ENCODE measurements around the gene RHOT2.
A peak's percentile ranks its signal among the peaks of the same experiment; 100 is the strongest.
"Not testable (repeated sequence)": the region's sequence is repeated elsewhere in the genome, so short reads cannot be mapped to it uniquely, and the experiment has no call there.

RHOT2 gene

DNA sequence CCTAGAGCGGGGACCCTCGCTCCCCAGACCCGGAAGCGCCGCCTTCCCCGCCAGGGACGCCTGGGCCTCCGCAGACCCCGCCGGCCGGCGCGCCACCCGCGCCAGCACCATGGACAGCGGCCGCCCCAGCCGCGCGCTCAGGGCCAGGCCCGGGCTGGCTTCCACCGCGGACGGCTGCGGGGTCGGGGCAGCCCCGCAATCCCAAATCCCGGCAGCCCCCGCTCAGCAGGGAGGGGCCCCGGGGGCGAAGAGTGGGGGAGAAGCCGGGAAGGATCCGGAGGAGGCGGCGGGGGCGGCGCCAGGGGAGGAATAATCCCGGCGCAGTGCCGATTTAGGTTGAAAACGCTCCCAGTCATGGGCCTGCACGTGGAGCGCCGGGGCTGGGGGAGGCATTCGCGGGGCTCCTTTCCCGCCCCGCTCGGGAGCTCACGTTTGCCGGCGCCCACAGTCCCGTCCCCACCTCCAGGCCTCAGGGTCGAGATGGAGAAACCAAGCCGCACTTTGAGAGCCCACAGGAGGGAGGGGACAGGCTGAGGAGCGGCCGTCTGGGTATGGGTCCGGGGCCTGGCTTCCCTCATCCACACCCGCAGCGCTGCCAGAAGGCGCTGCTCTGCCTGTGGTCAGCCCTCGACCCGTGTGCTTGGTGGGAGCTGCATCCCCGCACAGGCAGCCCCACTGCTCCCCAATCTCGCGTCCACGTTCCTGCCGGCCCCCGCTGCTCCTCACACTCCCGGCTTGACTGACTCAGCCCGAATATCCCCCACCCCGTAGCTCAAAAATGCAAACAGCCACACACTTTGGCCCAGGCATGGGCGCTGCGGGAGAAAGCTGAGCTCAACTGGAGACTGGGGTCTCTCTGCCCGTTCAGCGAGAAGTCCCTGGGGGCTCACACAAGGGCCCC lies 33.0 kb downstream of the RHOT2 start:
- no peak for DNase-seq (ENCODE audit: low spot score)

DNA sequence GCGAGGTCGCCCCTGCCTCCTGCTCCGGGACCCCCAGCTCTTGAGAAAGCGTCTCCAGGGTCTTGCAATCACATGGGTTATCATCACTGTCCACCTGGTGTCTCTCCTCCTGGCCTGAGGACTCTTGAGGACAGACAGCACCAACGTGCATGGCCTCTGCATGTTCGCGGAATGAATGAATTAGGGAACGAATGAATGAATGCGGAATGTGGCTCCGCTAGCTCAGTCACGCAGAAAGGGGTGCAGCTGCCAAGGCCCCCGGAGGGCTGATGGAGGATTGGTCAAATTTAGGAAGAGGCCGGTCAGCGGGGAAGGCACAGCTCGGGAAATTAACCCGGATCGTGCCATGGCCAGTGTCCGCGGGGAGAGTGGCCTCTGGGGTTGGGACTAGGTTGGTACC lies 34.4 kb downstream of the RHOT2 start:
- DNase-seq (ENCODE audit: low spot score): no peak

DNA sequence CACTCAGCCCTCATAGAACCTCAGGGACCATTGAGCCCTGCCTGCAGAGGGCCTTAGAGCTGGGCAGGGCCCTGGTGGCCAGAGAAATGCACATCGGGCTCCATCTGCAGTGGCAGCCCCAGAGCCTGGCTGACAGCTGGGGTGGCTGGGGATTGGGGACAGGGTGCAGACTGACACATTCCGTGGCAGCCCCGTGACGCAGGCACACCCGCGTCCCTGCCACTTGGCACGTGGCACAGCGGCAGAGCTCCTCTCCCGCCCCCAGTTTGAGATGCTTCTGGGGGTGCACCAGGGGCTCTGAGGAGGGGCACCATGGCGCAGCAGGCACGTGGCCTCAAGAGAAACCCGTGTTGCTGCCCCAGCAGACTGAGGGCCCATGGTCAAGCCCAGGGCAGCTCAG lies 35.5 kb downstream of the RHOT2 start:
- no peak for DNase-seq (ENCODE audit: low spot score)

DNA sequence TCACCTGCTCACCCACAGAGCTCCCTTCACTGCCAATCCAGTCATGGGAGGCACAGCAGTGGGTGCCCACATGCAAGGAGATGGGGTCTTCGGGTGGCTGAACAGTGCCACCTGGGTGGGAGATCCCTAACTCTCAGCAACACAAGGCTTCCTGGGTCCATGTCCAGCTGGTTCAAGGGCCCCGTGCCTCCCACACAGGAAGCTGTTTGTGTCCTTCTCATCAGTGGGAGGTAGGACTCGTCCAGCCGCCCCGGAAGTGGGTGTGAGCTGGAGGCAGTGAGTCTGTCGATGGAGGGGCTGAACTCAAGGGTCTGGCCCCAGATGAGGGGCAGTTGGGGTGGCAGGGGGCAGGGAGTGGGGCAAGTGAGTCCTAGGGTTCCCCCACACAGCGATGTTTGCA lies 36.1 kb downstream of the RHOT2 start:
- DNase-seq (ENCODE audit: low spot score): no peak

DNA sequence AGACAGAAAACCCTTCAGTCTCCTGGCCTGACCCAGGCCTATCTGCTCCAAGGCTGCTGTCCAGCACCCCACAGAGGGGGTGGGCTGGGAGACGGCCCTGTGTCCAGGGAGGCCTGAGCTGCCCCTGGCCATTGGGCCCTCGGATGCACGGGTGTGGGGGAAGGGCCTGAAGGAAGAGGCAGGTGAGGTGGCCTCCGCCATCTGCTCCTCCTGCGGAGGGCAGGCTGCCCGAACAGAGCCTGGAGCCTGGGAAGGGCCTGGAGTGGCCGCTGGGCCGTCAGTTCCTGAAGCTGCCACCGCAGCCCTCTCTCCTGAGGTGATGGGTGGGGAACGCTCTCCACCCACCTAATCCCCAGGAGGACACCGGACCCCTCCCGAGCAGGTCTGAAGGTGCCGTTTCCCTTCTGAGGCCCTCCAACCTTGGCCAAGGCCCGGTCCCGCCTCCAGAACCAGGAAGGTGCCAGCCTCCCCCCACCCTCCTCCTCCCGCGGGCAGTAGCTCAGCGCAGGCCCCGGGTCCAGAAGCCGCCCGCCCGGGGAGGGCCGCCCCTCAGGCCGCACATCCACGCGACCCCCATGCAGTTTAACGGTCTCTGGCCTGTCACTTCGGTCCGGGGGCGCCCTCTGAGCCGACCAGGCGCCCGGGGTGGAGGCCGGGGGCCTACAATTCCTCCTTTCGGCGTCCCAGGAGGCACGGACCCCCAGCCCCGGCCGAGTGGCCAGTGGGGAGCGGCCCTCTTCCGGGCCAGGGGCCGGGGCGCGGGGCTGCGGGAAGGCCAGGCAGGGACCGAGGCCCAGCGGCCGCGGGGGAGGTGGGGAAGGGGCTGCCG lies 36.8 kb downstream of the RHOT2 start:
- no peak for DNase-seq (ENCODE audit: low spot score)

DNA sequence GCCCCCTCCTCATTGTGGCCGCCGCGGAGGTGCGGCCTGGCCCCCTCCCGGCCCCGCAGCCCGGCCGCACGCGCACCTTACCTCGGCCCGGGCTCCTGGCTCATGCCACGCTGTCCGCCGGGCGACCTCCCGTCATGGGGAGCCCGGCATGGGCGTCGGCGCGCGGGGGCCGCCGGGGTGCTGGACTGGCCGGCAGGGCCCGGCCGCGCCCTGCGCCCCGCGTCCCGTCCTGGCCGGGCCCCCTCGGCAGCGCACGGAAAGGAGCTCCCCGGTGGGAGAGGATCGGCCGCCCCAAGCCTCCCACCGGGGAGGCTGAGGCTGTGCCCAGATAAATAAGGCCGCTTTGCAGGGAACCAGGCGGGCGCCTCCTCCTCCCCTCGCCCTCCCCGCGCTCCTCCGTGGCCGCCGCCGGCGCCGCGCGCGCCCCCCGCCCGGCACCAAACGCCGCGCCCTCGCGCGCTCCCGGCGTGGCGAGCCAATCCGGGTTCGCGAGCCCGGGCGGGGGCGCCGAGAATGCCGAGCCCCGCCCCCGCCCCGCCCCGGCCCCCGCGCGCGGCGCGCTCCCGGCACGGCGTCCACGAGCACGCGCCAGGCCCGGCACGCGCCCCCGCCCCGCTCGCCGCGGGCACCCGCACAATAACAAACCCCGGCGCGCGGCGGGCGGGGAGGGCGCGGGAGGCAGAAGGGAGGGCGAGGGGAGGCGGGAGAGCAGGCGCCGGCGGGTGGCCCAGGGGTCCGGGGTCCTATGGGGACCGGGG lies 37.7 kb downstream of the RHOT2 start, which contains the start of gene FBXL16:
TSS of gene FBXL16 (minus strand) at position 371 of the 758 bp plus-strand sequence. CDS start 8,396 bp downstream, outside the sequence.
- DNase-seq (ENCODE audit: low spot score): no peak

DNA sequence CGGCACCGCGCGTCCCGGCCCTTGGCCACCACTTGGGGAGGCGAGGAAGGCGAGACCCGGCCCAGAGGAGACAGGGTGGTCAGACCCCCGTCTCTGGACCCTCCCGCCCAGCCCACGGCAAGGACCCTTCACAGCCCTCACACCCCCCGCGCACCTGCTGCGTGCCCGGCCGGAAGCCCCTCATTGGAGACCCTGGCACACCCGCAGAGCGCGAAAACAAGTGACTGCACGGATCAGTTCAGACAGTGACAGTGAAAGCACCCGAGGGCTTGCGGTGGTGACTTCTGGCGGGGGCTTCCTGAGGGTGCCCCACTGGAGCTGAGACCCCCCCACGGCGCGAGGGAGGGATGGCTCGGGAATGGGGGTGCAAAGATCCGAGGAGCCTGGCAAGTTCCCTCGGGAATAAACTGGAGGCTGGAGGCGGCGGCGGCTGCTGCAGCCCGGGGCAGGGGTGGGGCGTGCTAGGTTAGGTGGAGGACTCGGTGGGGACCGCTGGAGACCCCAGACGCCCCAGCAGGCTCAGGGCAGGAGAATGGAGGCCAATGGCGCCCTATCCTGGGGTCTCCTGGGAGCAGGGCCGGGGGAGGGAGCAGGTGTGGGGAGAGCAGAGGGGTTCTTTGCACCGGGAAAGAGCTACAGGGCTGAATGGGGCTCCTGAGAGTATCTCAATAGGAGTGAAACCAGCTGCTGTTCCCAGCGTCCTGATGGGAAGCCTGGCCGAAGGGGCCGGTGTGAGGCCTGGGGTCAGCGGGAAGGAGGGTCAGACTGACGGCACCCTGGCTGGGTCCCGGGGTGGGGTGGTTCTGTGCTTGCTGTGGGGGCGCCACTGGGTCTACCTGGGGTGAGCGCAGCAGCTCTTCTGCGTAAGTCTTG lies 38.5 kb downstream of the RHOT2 start:
- no peak for DNase-seq (ENCODE audit: low spot score)

DNA sequence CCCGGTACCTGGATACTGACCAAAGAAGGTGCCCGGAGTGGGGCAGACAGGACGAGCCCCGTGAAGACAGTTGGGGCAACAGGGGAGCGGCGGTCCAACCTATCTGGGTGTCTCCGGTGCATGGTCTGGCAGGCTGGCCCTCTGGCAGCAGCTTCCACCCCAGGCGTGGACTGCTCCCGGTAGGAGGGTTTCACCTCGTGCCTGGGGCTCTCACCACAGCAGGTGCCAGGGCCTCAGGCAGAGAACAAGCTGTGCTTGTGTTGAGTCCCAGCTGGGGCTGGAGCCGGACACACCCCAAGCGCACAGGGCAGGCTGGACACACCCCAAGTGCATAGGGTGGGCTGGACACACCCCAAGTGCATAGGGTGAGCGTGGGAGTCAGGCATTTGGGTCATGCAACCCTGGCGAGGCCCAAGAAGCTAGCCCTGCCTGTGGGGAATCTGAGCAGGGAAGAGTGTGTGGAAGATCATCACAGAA lies 39.2 kb downstream of the RHOT2 start:
- DNase-seq (ENCODE audit: low spot score): no peak

DNA sequence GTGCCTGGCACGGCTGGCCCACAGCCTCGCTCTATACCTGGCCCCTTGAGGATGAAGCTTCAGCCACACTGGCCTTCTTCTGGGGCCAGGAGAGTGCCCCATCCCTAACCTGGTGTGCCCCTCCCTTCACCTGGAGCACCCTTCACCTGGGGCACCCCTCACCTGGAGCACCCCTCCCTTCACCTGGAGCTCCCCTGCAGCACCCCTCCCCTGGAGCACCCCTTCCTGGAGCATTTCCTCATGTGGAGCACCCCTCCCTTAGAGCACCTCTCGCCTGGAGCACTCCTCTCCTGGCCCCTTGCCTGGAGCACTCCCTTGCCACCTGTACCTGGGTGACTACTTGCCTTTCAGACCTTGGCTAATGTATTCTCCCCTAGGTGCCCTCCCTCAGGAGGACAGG lies 40.1 kb downstream of the RHOT2 start:
- no peak for DNase-seq (ENCODE audit: low spot score)

DNA sequence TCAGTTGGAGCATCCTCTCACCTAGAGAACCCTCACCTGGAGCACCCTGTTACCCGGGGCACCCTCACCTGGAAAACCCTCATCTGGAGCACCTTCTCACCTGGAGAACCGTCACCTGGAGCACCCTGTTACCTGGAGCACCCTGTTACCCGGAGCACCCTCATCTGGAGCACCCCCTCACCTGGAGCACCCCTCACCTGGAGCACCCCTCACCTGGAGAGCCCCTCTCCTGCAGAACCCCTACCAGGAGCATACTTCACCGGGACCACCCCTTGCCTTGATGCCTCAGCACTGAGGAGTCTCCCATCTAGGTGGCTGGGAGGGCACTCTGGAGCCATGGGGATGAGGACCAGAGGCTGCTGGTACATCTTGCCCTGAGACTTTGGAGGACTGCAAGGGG lies 41.0 kb downstream of the RHOT2 start:
- no peak for DNase-seq (ENCODE audit: low spot score)

DNA sequence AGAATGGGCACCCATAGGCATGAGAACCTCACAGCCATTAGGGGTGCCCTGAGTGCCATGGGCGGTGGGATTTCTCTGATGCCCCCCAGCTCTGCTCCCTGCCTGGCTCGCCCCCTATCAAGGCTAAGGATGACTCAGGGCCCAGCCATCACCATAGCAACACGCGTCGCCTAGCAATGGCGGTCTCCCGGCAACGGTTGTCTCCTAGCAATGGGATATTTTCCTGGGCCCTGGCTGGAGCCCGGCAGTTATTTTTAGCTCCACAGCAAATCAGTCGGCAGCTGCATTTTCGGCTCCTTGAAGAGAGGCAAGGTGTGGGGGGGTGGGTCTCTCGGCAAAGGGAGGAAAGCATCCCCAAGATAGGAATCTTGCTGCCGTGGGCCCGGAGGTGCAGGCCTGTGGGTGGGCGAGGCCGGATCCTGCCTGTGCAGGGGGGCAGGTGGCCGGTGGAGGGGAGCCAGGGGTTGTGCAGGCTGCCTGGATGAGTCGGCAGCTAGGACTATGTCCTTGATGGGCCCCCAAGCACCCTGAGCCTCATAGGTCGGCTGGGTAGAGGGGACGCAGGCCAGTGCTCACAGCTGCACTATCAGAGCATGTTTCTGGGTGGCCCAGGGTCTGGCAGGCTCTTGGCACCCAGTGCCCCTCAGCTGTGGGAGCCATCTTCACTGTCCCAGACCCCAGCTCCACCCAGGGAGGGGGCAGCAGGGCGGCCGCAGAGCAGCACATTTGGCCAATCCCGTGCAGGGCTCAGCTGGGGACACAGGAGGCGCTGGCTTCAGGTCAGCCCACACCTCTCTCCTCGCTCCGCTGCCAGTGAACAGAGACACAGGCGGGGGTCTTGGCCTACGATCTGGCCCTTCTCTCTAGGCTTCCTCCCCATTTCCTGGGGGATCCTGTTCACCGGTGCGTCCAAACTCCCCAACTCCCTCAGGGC lies 41.9 kb downstream of the RHOT2 start:
- DNase-seq (ENCODE audit: low spot score): no peak

DNA sequence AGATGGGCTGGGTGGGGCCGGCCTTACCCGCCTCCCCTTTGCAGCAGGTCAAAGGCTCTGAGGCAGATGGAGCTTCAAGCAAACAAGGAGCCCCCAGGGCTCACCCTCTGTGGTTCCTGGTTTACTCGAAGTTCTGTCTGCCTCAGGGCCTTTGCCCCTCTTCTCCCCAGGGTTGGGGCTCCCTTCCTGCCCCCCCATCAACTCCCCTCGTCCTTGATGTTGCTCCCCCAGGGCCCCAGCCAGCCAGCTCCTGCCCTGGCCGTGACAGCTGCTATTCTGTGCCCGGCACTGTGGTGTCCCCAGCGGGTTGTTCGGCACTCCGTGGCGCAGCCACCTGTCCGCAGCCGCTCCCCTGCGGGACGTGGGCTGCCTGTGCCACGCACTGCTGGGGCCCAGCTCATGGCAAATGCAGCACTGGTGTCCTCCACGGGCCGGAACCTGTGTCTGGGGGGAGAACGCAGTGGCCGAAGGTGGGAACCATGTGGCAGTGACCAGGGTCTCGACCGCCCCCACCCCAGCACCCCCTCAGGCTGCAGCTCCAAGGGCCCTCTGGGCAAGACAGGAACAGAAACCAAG lies 42.7 kb downstream of the RHOT2 start:
- DNase-seq (ENCODE audit: low spot score): no peak

DNA sequence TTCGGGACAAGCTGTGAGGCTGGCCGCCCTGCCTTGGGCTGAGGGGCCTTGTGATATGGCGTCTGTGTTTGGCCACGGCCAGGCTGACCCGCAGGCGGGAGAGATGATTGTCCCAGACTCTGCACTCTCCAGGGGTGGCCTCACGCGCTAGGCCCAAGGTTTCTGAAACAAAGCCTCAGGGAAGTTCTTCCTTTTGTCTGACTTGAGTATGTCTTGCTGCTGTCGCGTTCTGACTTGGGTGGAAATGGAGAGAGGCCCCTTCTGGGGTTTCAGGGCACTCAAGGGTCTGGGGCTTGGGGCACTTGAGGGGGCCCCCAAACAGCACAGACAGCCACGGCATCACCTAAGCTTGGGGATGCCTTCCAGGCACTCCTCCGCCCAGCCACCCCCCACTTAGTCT lies 43.2 kb downstream of the RHOT2 start:
- no peak for DNase-seq (ENCODE audit: low spot score)

DNA sequence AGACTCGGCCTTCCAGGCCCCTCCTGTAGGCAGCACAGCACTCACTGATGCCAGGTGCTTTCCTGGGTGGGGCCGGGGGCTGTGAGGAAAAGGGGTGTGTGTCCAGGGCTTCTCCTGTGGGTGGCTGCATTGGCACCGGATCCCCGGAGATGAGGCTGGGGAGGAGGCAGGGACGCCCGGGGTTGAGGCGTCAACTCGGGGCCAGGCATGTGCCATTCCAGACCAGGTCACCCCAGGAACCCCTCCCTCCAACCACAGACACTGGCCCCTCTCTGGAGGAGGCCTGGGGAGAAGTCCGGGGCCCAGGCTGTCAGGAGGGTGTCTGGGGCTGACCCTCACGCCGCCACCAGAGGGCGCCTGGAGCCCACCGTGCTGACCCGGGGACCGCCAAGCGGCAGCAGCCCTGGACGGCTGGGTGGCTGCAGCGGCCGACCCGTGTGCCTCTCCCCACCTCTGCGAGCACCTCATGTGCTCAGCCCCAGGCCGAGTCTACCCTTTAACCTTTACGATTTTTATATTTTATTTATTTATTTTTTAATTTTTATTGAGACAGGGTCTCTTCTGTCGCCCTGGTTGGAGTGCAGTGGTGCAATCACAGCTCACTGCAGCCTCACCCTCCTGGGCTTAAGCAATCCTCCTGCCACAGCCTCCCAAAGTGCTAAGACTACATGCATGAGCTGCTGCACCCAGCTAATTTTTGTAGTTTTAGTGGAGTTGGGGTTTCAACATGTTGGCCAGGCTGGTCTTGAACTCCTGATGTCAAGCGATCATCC lies 43.8 kb downstream of the RHOT2 start:
- DNase-seq (ENCODE audit: low spot score): peak; percentile 71

DNA sequence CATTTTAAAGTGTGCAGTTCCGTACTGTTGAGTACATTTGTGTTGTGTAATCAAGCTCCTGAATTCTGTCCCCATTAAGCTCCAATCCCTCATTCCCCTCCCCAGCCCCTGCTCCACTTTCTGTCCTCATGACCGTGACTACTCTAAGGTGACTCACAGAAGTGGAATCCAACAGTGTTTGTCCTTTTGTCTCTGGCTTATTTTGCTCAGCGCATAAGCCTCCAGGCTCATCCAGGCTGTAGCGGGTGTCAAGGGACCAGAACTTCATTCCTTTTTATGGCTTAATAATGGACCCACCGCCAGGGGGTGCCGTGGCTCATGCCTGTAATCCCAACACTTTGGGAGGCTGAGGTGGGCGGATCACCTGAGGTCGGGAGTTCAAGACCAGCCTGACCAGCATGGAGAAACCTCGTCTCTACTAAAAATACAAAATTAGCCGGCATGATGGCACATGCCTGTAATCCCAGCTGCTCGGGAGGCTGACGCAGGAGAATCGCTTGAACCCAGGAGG lies 44.9 kb downstream of the RHOT2 start:
- not testable (repeated sequence) for DNase-seq (ENCODE audit: low spot score)

DNA sequence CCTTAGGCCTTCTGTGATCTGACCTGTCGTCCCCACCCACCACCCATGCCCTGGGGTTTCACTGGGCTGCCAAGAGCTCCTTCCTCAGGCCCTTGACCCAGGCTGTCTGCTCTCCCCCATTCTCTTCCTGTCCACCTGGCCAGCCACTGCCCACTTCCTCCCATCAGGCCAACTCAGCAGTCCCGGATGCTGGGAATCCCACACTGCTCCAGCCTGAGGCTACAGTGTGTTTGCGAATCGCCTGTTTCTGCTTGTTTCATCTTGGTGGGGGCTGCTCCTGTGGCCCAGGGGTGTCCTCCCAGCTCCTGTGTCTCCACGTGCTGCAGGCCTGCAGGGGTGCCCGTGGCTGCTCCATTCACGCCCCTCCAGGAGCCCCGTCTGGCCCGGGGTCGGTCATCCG lies 46.1 kb downstream of the RHOT2 start:
- no peak for DNase-seq (ENCODE audit: low spot score)

DNA sequence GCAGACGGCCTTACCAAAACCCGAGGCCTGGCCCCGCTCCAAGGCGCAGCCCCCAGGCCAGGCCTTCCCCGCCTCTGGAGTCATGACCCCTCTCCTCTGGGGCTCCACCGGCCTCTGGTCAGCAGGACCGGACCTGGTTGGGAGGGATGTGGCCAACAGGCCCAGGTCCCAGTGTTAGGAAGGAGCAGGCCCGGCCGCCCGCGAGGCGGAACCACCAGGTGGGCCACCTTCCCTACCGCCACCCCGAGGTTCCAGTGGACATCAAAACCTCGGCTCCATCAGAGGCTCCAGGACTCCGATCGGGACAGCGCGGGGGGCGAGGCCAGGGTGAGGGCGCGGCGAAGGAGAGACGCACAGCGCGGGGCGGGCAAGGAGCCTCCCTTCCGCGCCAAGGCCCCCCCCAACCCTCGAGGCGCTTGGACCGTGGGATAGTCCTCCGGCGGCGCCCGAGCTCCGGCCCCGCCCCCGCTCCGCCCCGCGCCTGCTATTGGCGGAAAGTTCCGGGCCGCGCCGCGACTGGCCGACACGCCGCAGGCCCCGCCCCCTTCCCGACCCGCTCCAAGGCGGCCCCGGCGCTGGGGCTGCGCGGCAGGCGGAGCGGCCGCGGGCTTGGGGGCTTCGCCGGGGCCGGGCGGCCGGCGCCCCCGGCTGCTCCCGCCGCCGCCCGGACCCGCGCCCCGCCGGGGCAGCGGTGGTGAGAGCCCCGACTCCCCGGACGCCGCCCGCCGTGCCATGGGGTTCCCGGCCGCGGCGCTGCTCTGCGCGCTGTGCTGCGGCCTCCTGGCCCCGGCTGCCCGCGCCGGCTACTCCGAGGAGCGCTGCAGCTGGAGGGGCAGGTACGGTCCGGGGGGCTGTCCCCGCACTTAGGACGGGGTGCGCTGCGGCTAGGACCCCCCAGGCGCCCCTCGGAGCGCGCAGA lies 46.9 kb downstream of the RHOT2 start, which contains the start of gene METRN:
TSS of gene METRN (plus strand) at position 561 of the 919 bp plus-strand sequence. CDS start at position 733, 172 bp downstream.
- DNase-seq (ENCODE audit: low spot score): peak; percentile 70

All from hematopoietic multipotent progenitor cell treated with erythropoietin and hydrocortisone succinate and interleukin-3 and kit ligand, for 17 days (in vitro differentiated cells).